CD4-positive, CD25-positive, alpha-beta regulatory T cell (primary cell): ENCODE measurements around the gene PPIP5K2. TPM values are rescaled to one million over a fixed set of nuclear protein-coding genes. Genes with fewer than 3 reads are reported as not detected.
A peak's percentile ranks its signal among the peaks of the same experiment; 100 is the strongest.
"Not testable (repeated sequence)": the region's sequence is repeated elsewhere in the genome, so short reads cannot be mapped to it uniquely, and the experiment has no call there.

Experiments used
- ATAC-seq, 2 donors: fragments of 150-1000 bp; cut with Tn5 transposase; one replicate each; pipeline ENCODE4 v1.10.0; 2021; ENCODE audit warnings: low read depth in 2 of 2, moderate number of reproducible peaks in 2 of 2, moderate library complexity in 1 of 2
- DNase-seq, 3 donors: peaks; one replicate each; pipeline versions ENCODE4 v3.0.0 to v3.0.0-alpha.2; 2012 to 2022; ENCODE audit warnings: mixed read lengths in 1 of 3
- H3K27ac ChIP-seq: one replicate; pipeline ENCODE4 v1.7.0; 2013; ENCODE audit warnings: mild to moderate bottlenecking, low read length; ENCODE audit not compliant: insufficient read depth, poor library complexity, severe bottlenecking
- H3K27me3 ChIP-seq: one replicate; pipeline ENCODE4 v1.7.0; 2013; ENCODE audit warnings: low read length; ENCODE audit not compliant: control insufficient read depth, insufficient read depth
- H3K36me3 ChIP-seq: one replicate; pipeline ENCODE4 v1.7.0; 2013; ENCODE audit warnings: mild to moderate bottlenecking, low read length, moderate library complexity; ENCODE audit not compliant: control insufficient read depth, insufficient read depth
- H3K4me1 ChIP-seq: 2 replicates; pipeline ENCODE4 v1.7.0; 2013; ENCODE audit warnings: mild to moderate bottlenecking, low read length; ENCODE audit not compliant: insufficient read depth, control insufficient read depth, poor library complexity, severe bottlenecking
- H3K4me3 ChIP-seq: one replicate; pipeline ENCODE4 v1.7.0; 2013; ENCODE audit warnings: low read depth, mild to moderate bottlenecking, low read length, moderate library complexity
- H3K9me3 ChIP-seq, 2 experiments: 1 replicate in 1 of 2; 2 replicates in 1 of 2; pipeline ENCODE4 v1.7.0; 2013; ENCODE audit warnings: low read length in 2 of 2, mild to moderate bottlenecking in 1 of 2, moderate library complexity in 1 of 2; ENCODE audit not compliant: control insufficient read depth in 2 of 2
- H3K27ac Mint-ChIP-seq, 3 donors: one replicate each; pipeline ENCODE4 v1.8.0; 2020 to 2022; ENCODE audit warnings: mild to moderate bottlenecking in 3 of 3, mixed read lengths in 3 of 3, moderate library complexity in 2 of 3
- H3K27me3 Mint-ChIP-seq: one replicate; pipeline ENCODE4 v1.8.0; 2022; ENCODE audit warnings: mild to moderate bottlenecking, mixed read lengths
- H3K36me3 Mint-ChIP-seq: one replicate; pipeline ENCODE4 v1.8.0; 2020; ENCODE audit warnings: mixed read lengths
- H3K4me1 Mint-ChIP-seq, 4 donors: one replicate each; pipeline ENCODE4 v1.8.0; 2020 to 2022; ENCODE audit warnings: mixed read lengths in 4 of 4, mild to moderate bottlenecking in 1 of 4
- H3K4me3 Mint-ChIP-seq, 4 donors: one replicate each; pipeline ENCODE4 v1.8.0; 2020 to 2022; ENCODE audit warnings: mild to moderate bottlenecking in 4 of 4, mixed read lengths in 4 of 4, moderate library complexity in 3 of 4
- H3K9me3 Mint-ChIP-seq, 7 donors: one replicate each; pipeline ENCODE4 v1.8.0; 2020 to 2022; ENCODE audit warnings: mixed read lengths in 7 of 7, mild to moderate bottlenecking in 3 of 7, moderate library complexity in 2 of 7
- polyA plus RNA-seq, 4 donors: library from polyadenylated mRNA; unstranded; fragments of 300-500 nt; fragmentation: Illumina TruSeq; gene quantifications; one replicate each; pipeline ENCODE4 v1.2.3, GENCODE V29; 2021
- total RNA-seq: library from RNA; stranded (reverse); gene quantifications from one replicate; pipeline ENCODE4 v1.2.3, GENCODE V29; 2022

The PPIP5K2 gene
- total and polyA plus RNA-seq, 5 donors from 2014 or later, result 23.9 to 47.5 (median 24.3) TPM

DNA sequence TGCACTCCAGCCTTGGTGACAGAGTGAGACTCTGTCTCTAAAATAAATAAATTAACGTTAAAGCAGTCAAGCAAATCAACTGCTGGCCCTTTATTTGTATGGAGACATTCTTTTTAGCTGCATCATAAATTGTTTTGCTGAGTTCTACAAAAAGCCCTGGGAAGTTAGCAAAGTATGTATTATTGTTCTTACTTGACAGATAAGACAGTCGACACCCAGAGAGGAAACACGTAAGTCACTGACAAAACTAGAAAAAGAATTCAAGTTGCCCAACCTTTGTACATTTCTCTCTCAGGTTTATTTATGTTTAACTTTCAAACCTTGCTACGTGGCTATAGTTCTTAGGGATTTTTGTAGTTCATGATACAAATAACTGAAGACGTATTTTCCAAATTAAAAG lies 98.1 kb downstream of the PPIP5K2 start:
- ATAC-seq (no peak), DNase-seq (no peak)
- no peaks in the 10 kb centered on the region for H3K4me1 ChIP-seq
- no peaks in the 10 kb centered on the region for H3K9me3 ChIP-seq
- no peaks in the 10 kb centered on the region for H3K27me3 ChIP-seq
- H3K36me3 ChIP-seq, result no peaks in the 10 kb centered on the region
- Mint-ChIP-seq H3K9me3 (peaks cover 0 to 2% (median 0%) of the 10 kb centered on the region in 7 donors), H3K4me1 (peaks cover 0 to 3% (median 0%) of the 10 kb centered on the region in 4 donors), H3K4me3 (no peak overlapping the region), H3K27me3 (no peaks in the 10 kb centered on the region), H3K36me3 (peaks cover 10% of the 10 kb centered on the region), H3K27ac (no peak overlapping the region)
- H3K4me3 ChIP-seq, result no peak overlapping the region
- no peak overlapping the region for H3K27ac ChIP-seq

DNA sequence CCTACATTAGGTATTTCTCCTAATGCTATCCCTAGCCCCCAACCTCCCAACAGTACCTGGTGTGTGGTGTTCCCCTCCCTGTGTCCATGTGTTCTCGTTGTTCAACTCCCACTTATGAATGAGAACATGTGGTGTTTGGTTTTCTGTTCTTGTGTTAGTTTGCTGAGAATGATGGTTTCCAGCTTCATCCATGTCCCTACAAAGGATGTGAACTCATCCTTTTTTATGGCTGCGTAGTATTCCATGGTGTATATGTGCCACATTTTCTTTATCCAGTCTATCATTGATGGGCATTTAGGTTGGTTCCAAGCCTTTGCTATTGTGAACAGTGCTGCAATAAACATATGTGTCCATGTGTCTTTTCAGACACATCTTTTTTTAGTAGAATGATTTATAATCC lies 99.0 kb downstream of the PPIP5K2 start:
- H3K4me1 ChIP-seq, H3K9me3 Mint-ChIP-seq, DNase-seq, H3K36me3 ChIP-seq, H3K9me3 ChIP-seq, H3K4me3 Mint-ChIP-seq, ATAC-seq, H3K4me3 ChIP-seq, H3K4me1 Mint-ChIP-seq, H3K27me3 ChIP-seq, H3K27ac Mint-ChIP-seq, H3K27ac ChIP-seq, H3K27me3 Mint-ChIP-seq: not testable (repeated sequence)
- H3K36me3 Mint-ChIP-seq, result peaks cover 10% of the 10 kb centered on the region

DNA sequence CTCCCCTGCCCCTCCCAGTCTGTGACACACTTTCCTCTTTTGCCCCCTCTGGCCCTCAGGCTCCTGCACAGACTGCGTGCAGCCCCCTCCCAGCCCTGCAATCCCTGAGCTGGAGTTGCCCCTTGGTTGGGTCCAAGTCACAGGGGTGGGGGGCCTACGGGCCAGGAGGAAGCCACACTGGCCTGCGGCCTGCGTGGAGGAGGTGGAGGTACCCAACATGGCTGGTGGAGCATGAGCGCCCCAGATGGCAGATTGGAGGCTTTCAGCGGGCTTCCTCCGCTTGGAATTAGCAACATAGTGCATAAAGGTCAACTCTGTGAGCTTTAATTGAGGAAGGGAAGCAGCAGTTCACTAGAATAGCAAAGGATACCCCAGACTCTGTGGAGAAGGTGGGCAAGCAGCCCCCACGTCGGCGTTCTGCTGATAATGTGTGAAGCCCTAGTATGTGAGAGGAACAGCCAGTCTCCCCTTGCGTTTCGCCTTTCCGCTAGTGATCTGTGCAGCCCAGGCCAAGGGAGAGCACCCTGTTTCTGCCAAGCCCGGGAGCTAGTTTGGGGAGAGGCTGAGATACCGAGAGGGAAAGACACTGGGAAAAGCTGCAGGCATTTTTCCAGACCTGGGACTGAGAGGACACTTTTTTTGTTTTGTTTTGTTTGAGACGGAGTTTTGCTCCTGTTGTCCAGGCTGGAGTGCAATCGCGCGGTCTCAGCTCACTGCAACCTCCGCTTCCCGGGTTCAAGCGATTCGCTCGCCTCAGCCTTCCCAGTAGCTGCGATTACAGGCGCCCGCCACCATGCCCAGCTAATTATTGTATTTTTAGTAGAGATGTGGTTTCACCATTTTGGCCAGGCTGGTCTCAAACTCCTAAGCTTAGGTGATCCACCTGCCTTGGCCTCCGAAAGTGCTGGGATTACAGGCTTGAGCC lies 103.2 kb downstream of the PPIP5K2 start:
- Mint-ChIP-seq H3K27me3 (peaks cover 17% of the 10 kb centered on the region), H3K36me3 (peaks cover 10% of the 10 kb centered on the region), H3K4me1 (peaks cover 0 to 4% (median 1%) of the 10 kb centered on the region in 4 donors), H3K4me3 (no peak overlapping the region), H3K27ac (no peak overlapping the region), H3K9me3 (peaks cover 0 to 5% (median 0%) of the 10 kb centered on the region in 7 donors)
- no peaks in the 10 kb centered on the region for H3K36me3 ChIP-seq
- no peaks in the 10 kb centered on the region for H3K9me3 ChIP-seq
- H3K4me1 ChIP-seq, result no peaks in the 10 kb centered on the region
- no peak for DNase-seq
- H3K27ac ChIP-seq, result no peak overlapping the region
- no peak overlapping the region for H3K4me3 ChIP-seq
- no peak for ATAC-seq
- no peaks in the 10 kb centered on the region for H3K27me3 ChIP-seq

DNA sequence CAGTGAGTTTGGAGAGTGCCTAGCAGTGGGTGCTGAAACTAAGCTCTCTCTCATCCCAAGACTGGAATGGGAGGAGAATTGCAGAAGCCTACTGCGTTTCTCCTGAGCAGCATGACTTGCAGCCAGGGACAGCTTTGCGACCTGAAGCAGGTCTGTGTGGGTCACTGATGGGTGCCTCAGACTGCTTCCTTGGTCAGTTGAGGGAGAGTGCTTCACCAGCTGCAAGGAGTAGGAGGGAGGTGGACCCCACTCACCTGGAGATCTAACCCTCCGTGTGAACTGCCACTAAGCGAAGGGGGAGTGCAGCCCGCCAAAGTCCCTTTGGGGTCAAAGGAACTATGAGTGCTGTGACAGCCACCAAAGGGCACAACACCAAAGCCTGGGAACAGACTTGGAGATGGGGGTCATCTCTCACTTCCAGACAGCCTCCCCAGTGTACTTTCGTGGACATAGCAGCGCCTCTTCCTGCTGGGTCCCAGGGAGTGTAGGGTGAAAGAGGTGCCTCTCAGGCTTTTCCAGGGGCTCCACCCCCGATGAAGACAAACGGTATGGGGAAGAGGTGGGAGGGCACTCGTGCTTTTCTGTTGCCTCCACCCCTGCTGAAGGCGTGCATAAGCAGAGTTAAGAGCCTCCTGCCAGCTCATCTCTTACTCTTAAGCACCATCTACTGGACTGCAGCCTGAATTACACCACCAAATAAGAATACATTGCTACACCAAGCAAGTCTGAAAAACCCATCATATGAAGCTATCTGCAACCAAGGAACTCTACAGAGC lies 104.2 kb downstream of the PPIP5K2 start:
- H3K36me3 Mint-ChIP-seq, result peaks cover 7% of the 10 kb centered on the region
- ATAC-seq (peak; percentile 78 to 81), DNase-seq (peak in 2 of 3 donors; percentile 39 to 83)
- no peak overlapping the region for H3K27ac Mint-ChIP-seq
- Histone ChIP-seq H3K27me3 (peaks cover 2% of the 10 kb centered on the region), H3K4me1 (no peaks in the 10 kb centered on the region), H3K9me3 (no peaks in the 10 kb centered on the region), H3K4me3 (no peak overlapping the region), H3K36me3 (no peaks in the 10 kb centered on the region), H3K27ac (no peak overlapping the region)
- H3K4me3 Mint-ChIP-seq, result no peak overlapping the region
- H3K27me3 Mint-ChIP-seq, result peaks cover 20% of the 10 kb centered on the region
- peaks cover 0 to 4% (median 1%) of the 10 kb centered on the region in 4 donors for H3K4me1 Mint-ChIP-seq
- H3K9me3 Mint-ChIP-seq, result peaks cover 0 to 5% (median 0%) of the 10 kb centered on the region in 7 donors

DNA sequence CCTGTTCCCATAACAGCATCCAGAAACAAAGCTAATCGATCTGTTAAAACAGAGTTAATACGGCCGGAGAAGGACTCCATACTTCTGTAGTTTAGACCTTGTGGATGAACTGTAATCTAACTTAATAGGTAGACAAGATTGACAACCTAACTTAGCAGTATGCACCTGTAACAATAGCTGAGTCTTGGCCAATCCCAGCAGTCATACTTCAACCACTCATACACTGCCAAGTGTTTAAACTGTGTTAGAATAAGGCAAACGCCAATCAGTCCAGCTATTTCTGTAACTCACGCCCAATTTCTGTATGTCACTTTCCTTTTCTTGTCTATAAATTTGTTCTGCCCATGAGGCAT lies 104.8 kb downstream of the PPIP5K2 start:
- Mint-ChIP-seq H3K4me1 (peaks cover 0 to 4% (median 1%) of the 10 kb centered on the region in 4 donors), H3K4me3 (no peak overlapping the region), H3K27me3 (peaks cover 20% of the 10 kb centered on the region), H3K9me3 (peaks cover 0 to 5% (median 0%) of the 10 kb centered on the region in 7 donors), H3K27ac (no peak overlapping the region), H3K36me3 (peaks cover 2% of the 10 kb centered on the region)
- no peaks in the 10 kb centered on the region for H3K4me1 ChIP-seq
- H3K4me3 ChIP-seq, result no peak overlapping the region
- no peaks in the 10 kb centered on the region for H3K36me3 ChIP-seq
- H3K9me3 ChIP-seq, result no peaks in the 10 kb centered on the region
- ATAC-seq (no peak), DNase-seq (no peak)
- peaks cover 2% of the 10 kb centered on the region for H3K27me3 ChIP-seq
- H3K27ac ChIP-seq, result no peak overlapping the region

DNA sequence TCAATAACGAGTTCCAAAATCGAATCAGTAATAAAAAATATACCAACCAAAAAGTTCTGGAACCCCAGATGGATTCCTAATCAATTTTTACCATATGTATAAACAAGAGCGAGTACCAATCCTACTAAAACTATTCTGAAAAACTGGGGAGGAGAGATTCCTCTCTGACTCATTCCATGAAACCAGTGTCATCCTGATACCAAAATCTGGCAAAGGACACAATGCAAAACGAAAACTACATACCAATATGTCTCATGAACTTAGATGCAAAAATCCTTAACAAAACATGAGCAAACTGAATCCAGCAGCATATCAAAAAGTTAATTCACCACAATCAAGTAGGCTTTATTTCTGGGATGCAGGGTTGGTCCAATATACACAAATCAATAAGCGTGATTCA lies 108.0 kb downstream of the PPIP5K2 start:
- no peak overlapping the region for H3K4me3 Mint-ChIP-seq
- peaks cover 0 to 5% (median 0%) of the 10 kb centered on the region in 7 donors for H3K9me3 Mint-ChIP-seq
- H3K9me3 ChIP-seq, result no peaks in the 10 kb centered on the region
- no peak overlapping the region for H3K27ac ChIP-seq
- H3K36me3 Mint-ChIP-seq, result no peaks in the 10 kb centered on the region
- no peaks in the 10 kb centered on the region for H3K36me3 ChIP-seq
- H3K4me3 ChIP-seq, result no peak overlapping the region
- peaks cover 6% of the 10 kb centered on the region for H3K27me3 ChIP-seq
- H3K4me1 Mint-ChIP-seq, result peaks cover 0 to 4% (median 1%) of the 10 kb centered on the region in 4 donors
- no peak for ATAC-seq
- H3K27me3 Mint-ChIP-seq, result peaks cover 31% of the 10 kb centered on the region
- no peaks in the 10 kb centered on the region for H3K4me1 ChIP-seq
- H3K27ac Mint-ChIP-seq, result no peak overlapping the region
- no peak for DNase-seq

DNA sequence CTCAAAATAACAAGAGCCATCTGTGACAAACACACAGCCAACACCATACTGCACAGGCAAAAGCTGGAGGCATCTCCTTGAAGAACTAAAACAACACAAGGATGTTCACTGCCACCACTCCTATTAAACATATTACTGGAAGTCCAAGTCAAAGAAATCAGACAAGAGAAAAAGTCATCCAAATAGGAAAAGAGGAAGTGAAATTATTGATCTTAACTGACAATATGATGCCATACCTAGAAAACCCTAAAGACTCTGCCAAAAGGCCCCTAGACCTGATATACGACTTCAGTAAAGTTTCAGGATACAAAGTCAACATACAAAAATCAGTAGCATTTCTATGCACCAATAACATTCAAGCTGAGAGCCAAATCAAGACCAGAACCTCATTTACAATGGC lies 108.5 kb downstream of the PPIP5K2 start:
- H3K4me1 Mint-ChIP-seq, result peaks cover 0 to 4% (median 1%) of the 10 kb centered on the region in 4 donors
- Histone ChIP-seq H3K27ac (no peak overlapping the region), H3K4me3 (no peak overlapping the region), H3K36me3 (no peaks in the 10 kb centered on the region), H3K27me3 (peaks cover 6% of the 10 kb centered on the region), H3K4me1 (no peaks in the 10 kb centered on the region), H3K9me3 (no peaks in the 10 kb centered on the region)
- ATAC-seq, result no peak
- H3K27me3 Mint-ChIP-seq, result peaks cover 34% of the 10 kb centered on the region
- no peaks in the 10 kb centered on the region for H3K36me3 Mint-ChIP-seq
- no peak overlapping the region for H3K4me3 Mint-ChIP-seq
- no peak for DNase-seq
- peaks cover 0 to 5% (median 0%) of the 10 kb centered on the region in 7 donors for H3K9me3 Mint-ChIP-seq
- H3K27ac Mint-ChIP-seq, result no peak overlapping the region
